SH-SY5Y (cell line): ENCODE results near the gene JAM2.

Experiments
- GATA2 ChIP-seq: IDR thresholded peaks from 2 replicates; pipeline ENCODE4 v1.6.1; 2011; ENCODE audit warnings: mild to moderate bottlenecking, low read depth, low read length
- GATA3 ChIP-seq: IDR thresholded peaks from 2 replicates; pipeline ENCODE4 v1.6.1; 2011; ENCODE audit warnings: low read depth, mild to moderate bottlenecking, low read length, moderate library complexity

- TF ChIP-seq GATA2 (no peak), GATA3 (no peak)
These were observed 117.3 kb downstream of the JAM2 start for GRCh38 chr21:25756190-25756932.
